Adipose tissue (tissue), 3 donors: ENCODE measurements around the gene CASP2. TPM values are rescaled to one million over a fixed set of nuclear protein-coding genes. Genes with fewer than 3 reads are reported as not detected.
"Not testable (repeated sequence)": the region's sequence is repeated elsewhere in the genome, so short reads cannot be mapped to it uniquely, and the experiment has no call there.

Experiments used
- H3K27ac ChIP-seq: one replicate; pipeline ENCODE4 v1.5.1; 2013; ENCODE audit warnings: low read depth, low read length
- WGBS, 3 donors: extraction: QIAGEN DNeasy Blood & Tissue Kit; methylation state at CpG; one replicate each; pipeline ENCODE4 v1.1.7; 2013; 5-methylcytosine and 5-hydroxymethylcytosine counted together
- polyA plus RNA-seq, 3 donors: library from polyadenylated mRNA; stranded (reverse); fragments of 200-250 nt; gene quantifications; one replicate each; pipeline ENCODE4 v1.2.3, GENCODE V29; 2013
- donor health status: healthy with polysubstance abuse.
- donor health status: Bipolar disorder and iron deficiency.
- donor health status: healthy.

The CASP2 gene
- polyA plus RNA-seq, 3 donors = 4.2 to 6.1 (median 5.4) TPM

DNA sequence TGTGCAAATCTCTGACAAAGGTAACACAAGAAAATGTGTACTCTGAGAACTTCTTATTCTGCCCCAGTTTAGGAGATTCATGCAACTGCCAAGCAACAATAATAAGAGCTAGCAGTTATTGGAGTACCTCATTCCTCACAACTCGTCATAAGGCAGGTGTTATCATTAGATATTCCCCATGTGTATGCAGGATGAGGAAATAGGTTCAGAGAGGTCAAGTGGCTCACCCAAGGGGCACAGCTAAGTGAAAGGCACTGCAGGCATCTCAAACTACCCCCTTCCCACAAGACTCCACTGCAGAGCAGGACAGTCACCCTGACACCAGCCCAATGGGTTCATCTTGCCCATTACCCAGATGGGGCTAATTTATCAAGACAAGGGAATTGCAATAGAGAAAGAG lies 26.2 kb upstream of the CASP2 start:
- H3K27ac ChIP-seq = no peak overlapping the region
- 88 to 96% (median 94%) methylated on average over 1 of the region's 1 CpG for WGBS, 3 donors

DNA sequence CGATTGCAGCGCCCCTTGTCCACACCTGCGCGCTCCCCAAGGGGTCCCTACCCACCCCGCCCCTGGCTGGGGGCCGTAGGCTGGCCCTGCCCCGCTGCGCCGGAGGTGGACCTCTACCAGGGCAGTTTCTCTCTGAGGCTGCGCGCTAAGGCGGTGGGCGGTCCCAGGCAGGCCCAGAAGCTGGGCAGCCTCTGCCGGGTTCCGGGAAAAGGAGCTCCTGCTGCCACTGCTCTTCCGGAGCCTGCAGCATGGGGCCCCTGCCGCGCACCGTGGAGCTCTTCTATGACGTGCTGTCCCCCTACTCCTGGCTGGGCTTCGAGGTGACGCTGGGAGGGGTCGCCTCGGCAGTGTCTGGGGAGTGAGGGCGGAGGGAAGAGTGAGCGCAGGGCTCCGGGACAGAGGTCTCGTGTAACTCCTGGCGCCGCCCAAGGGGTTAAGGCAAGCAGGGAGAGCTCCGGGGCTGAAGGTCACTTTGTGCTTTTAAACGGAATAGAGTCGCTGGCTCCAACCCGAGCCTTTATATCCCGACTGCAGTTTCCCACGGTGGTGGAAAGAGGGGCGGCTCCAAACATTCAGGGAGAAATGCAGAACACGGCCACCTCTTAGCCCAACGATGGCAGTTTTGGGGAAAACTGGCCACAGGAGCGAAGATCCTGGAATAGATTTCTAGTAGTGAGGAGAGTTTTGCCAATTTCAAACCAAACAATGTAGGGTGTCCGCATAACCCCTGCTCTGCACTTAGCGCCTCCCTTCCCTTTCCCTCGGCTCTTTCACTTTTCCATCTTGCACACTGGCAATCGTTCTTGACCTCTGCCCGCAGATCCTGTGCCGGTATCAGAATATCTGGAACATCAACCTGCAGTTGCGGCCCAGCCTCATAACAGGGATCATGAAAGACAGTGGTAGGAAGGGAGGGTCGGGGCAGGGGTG lies 24.6 kb upstream of the CASP2 start, which contains the start of gene GSTK1:
Gene GSTK1, plus strand, starts transcription at position 176 of the 930 bp plus-strand sequence. Its CDS starts 73 bp downstream, at position 249.
- 1% methylated on average over 40 to 48 of the region's 48 CpGs for WGBS, 3 donors
- H3K27ac ChIP-seq = peak within 1 kb of the TSS; percentile 74

DNA sequence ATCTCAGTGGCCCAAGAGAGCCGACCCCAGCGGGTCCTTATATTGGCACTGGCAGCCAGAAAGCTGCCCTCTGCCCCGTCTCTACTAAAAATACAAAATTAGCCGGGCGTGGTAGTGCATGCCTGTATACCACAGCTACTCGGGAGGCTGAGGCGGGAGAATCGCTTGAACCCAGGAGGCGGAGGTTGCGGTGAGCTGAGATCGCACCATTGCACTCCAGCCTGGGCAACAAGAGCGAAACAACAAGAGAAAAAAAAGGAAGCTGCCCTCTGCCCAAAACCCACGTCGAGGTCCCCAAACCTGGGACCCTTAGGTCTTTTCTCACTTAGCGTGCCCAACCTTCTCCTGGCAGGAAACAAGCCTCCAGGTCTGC lies 24.0 kb upstream of the CASP2 start:
- not testable (repeated sequence) for H3K27ac ChIP-seq
- WGBS, 3 donors = 48 to 53% (median 52%) methylated on average over 15 of the region's 15 CpGs

DNA sequence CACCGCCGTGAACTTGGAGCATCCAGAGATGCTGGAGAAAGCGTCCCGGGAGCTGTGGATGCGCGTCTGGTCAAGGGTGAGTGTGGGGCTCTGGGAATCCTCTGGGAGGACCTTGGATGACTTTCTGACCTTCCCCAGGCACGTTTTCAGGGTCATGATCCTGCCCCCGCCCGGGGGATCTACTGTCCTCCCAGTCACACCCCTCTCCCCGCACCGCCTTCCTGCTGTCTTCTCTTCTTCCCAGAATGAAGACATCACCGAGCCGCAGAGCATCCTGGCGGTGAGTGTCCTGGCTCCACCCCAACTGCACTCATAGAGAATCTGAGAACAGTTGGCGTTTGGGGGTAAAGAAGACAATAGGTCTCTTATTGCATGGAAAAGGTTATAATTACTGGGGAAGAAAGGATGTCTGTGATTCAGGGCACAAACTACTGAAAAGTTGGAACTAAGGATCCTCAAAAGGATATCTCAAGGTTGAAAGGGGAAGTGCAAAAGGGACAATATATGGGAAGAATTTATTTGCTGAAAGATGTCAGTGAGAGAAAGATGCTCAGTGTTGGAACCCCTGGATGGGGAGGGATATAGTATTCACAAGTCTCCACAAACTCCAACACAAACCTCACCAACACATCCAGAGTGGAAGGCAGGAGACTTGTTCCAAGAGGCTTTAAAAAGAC lies 23.0 kb upstream of the CASP2 start:
- WGBS, 3 donors = 63 to 81% (median 66%) methylated on average over 15 of the region's 15 CpGs
- no peak overlapping the region for H3K27ac ChIP-seq

DNA sequence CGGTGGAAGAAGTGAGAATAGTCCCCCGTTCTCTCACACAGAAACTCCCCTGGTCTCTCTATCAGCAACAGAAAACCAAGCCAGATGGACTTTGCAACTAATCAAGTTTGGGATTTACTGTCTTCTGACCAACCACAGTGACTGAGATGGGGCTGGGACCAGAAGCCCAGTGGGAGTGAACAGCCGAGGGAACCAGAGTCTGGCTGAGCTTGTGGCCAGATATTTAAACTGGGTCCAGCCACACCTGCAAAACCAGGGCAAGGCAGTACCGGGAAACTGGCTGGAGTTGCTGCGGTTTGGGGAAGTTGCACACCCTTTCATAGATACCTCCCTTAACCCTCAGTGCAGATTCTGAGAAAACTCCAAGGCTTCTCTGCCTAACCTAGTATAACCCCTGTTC lies 18.9 kb upstream of the CASP2 start:
- 60 to 81% (median 65%) methylated on average over 5 of the region's 5 CpGs for WGBS, 3 donors
- H3K27ac ChIP-seq = no peak overlapping the region

DNA sequence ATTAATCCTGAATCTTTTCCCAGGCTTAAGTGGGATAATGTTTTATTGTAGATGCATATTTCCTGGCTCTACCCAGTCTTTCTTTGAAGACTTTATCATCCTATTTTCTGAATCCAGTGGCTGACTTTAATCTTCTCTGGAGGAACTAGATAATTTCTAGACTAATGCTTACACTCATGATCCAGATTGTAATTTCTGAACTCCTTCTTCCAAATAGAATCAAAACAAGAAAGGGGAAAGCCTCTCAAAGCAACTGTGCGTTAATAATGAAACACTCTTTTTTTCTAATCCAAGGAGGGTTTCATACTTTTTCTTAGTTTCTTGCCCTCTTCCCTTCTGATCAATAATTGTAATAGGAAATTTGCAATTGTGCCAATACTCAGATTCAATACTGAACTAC lies 16.9 kb upstream of the CASP2 start:
- no peak overlapping the region for H3K27ac ChIP-seq
- WGBS, 3 donors = 89 to 96% (median 94%) methylated on average over 1 of the region's 1 CpG

DNA sequence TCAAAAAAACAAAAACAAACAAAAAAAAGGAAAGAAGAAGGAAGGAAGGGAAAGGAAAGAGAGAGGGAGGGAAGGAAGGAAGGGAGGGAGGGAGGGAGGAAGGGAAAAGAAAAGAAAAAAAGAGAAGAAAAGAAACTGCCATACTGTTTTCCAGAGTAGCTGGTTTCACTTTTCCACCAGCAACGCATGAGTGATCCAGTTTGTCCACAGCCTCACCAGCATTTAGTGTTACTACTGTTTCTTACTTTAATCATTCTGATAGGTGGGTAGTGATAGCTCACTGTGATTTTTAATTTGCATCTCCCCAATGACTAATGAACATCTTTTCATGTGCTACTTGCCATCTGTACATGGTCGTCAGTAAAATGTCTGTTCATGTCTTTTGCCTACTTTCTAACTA lies 15.3 kb upstream of the CASP2 start:
- H3K27ac ChIP-seq = no peak overlapping the region
- WGBS, 3 donors = 92 to 96% (median 94%) methylated on average over 2 of the region's 2 CpGs

DNA sequence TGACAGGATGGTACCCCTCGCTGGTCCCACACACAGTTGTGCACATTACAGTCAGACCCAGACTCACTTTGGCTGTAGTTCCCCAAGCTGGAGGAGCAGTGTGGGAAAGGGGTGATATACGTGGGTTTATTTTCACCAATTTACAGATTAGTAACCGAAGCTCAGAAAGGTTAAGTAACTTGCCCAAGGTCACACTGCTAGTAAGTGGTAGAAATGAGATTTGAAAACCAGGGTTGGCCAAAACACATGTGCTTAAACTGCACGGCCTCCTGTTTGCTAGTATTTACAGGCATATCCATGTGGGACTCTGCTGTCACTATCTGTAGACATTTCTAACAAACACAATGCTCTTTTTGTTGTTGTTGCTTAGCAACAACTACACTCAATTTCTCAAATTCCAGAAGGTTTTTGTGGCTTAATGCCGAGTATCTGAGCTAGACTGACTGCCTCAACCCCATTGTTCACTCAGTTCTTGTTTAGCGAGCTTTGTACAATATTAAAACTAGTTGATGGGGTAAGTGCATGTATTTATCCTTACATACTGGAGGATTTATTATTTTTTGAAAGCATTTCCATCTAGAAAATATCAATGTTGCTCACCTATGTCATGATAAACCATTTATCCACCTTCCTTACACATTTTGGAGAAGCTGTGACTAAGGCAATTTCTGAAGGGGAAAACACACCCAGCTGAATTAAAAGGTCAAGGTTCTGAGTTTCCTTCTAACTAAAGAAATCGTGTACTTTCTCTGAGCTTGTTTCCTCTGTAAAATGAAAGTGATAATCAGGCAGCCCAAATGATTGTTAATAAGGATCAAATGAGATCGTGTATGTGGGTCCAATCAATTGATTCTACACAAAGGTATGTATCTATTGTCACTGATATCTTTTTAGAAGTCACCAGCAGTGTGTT lies 8.7 kb upstream of the CASP2 start:
- no peak overlapping the region for H3K27ac ChIP-seq
- 27 to 51% (median 41%) methylated on average over 8 of the region's 8 CpGs for WGBS, 3 donors

DNA sequence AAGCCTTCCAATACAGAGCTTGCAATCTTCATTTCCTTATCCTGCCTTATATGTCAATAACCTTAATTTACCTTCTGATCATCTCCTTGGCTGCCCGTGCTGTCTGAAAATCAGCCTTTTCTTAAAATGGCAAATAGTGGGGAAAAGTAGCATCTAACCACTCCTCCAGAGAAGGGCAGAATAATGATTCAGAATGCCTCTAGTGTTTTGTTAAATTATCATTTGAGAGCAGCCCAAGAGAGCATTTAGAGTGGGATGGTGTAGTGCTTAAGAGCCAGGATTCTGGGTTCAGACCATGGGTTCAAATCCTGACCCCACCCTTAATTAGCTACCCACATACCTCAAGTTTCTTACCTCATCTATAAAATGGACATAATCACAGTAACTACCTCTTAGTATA lies 8.0 kb upstream of the CASP2 start:
- 40 to 65% (median 52%) methylated on average over 1 of the region's 1 CpG for WGBS, 3 donors
- H3K27ac ChIP-seq = no peak overlapping the region

DNA sequence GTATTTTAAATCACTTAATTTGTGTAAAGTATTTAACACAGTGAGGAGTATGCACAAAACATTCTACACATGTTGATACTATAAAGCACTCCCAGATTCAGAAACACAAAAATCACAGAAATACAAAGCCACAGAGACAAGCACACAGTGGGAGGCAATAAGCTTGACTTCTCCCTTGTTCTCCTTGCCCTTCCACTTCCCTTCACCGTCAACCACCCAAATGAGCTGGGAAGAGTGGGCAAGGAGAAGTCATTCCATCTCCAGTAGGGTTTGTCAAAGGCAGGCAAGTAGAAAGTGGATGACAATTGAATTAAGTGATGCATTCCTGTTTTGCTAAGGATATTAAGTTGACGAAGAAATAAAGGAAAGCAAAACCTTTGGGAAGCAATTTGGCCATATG lies 7.6 kb upstream of the CASP2 start:
- H3K27ac ChIP-seq = no peak overlapping the region
- 83 to 86% (median 83%) methylated on average over 2 of the region's 2 CpGs for WGBS, 3 donors

DNA sequence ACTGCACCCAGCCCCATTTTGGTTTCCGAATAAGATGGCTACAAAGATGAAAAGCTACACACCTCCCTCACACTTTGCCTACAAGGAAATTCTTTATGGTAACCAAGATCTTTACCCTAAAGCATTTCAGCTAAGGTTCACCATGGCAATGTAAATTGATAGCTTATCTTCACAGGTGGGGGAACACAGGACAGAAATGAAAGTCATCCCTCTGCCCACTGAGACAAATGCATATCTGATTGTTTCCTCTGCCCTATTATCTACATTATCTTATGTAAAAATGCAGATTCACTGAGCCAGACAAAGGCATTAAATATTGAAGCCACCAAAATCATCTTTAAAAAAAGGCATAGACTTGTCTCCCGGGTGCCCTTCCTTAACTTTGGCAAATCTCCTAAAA lies 6.6 kb upstream of the CASP2 start:
- WGBS, 3 donors = 87 to 92% (median 89%) methylated on average over 2 of the region's 2 CpGs
- H3K27ac ChIP-seq = no peak overlapping the region

DNA sequence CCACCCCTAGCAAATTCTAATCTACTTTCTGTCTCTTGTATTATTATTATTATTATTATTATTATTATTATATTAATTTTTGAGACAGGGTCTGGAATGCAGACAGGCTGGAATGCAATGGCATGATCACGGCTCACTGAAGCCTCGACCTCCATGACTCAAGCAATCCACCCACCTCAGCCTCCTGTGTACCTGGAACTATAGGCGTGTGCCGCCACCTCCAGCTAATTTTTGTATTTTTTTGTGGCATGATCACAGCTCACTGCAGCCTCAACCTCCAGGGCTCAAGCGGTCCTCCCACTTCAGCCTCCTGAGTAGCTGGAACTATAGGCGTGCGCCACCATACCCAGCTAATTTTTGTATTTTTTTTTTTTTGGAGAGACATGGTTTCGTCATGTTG lies 6.0 kb upstream of the CASP2 start:
- no peak overlapping the region for H3K27ac ChIP-seq
- WGBS, 3 donors = 92 to 97% (median 97%) methylated on average over 8 of the region's 8 CpGs

DNA sequence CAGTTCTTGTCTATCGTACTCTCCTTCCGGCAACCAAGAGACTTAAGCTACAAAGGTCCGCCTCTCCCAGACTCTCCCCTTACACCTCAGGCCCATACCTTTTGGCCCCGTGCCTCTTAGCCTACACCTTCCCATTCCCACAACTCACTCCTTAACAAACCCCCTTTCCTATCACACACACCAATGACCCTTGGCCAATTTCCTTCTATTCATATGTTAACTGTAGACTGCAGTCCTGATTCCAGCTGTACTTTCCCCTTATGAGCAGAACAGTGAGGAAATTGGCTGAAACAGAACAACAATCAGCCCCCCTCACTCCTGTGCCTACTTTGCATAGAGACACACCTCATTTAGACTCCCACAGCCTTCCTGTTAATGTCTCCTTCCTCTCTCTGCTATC lies 4.8 kb upstream of the CASP2 start:
- WGBS, 3 donors = 71 to 80% (median 74%) methylated on average over 4 of the region's 4 CpGs
- H3K27ac ChIP-seq = no peak overlapping the region

DNA sequence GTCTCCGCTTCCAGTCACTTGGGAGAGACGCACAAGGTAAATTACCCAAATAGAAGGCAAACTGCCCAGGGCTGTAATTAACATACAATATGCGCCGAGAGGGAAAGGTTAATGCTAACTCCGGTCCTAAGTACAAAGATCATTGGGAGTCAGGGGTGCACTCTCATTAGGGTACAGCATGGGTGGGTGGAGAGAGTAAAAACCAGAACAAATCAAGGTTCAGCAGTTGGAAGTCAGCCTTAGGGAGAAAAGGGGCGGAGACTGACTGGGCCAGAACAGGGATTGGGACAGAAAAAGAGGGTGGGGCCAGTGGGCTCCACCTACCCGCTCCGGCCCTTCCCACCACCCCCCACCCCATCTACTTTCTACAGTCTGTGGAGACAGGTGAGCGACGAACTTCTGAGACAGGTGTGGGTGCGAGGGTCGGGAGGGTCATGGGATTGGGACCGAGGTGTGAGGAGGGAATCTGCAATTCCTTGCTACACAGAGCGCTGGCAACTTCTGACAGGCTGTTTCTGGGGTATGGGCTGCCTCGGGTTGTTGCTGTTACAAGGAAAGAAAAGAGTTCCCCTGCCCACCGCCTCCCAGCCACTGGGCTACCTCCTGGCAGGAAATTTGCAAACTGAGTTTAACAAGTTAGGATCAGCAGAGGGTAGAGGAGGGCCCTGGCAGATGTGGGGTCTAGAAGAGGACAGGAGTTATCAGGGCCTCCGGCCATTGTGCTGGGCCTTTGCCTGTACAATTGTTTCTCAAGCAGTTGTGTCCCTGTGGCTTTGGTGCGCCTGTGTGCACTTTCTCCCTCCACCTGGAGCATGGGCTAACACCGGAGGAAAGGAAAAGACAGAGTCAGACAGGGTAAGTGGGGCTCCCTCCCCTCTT lies 3.3 kb upstream of the CASP2 start, which contains the start of gene TMEM139:
Gene TMEM139, plus strand, starts transcription at position 368 of the 879 bp plus-strand sequence. CDS start 1,000 bp downstream, outside the sequence.
- WGBS, 3 donors = 39 to 83% (median 79%) methylated on average over 19 of the region's 19 CpGs
- no peak within 1 kb of the TSS for H3K27ac ChIP-seq

DNA sequence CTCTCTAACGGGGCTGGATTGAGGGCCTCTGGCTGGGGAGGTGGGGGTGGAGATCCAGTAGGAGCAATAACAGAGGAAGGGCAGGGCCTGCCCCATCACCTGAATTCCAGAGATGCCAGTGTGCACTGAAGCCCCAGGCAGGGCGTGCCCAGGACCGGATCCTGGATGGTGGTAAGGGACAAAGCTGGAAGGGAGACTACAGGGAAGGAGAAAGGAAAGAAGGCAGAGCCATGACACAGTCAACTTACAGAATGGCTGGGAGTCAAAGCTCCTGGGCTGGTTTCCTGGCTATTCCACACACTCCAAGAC lies 2.7 kb upstream of the CASP2 start:
- 52 to 77% (median 59%) methylated on average over 3 of the region's 3 CpGs for WGBS, 3 donors
- H3K27ac ChIP-seq = no peak overlapping the region

DNA sequence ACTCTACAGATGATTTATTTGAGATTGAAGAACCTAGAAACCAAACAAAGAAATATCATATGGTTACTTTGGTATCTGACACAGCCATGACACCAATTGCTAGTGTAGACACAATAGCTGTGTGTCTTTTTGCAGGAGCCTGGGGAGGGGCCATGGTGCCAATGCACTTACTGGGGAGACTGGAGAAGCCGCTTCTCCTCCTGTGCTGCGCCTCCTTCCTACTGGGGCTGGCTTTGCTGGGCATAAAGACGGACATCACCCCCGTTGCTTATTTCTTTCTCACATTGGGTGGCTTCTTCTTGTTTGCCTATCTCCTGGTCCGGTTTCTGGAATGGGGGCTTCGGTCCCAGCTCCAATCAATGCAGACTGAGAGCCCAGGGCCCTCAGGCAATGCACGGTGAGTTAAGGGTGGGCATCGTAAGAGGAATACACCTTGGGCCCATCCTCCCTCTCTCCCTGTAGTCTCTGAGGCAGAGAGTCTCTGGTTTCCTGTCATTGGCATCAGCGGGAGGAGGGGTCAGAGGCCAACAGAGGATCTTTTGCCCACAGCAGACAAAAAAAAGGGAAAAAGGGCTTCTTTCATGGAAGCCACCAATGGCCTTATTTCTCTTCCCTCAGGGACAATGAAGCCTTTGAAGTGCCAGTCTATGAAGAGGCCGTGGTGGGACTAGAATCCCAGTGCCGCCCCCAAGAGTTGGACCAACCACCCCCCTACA lies 2.2 kb upstream of the CASP2 start:
- WGBS, 3 donors = 95 to 98% (median 98%) methylated on average over 11 of the region's 11 CpGs

DNA sequence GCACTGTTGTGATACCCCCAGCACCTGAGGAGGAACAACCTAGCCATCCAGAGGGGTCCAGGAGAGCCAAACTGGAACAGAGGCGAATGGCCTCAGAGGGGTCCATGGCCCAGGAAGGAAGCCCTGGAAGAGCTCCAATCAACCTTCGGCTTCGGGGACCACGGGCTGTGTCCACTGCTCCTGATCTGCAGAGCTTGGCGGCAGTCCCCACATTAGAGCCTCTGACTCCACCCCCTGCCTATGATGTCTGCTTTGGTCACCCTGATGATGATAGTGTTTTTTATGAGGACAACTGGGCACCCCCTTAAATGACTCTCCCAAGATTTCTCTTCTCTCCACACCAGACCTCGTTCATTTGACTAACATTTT lies 1.6 kb upstream of the CASP2 start:
- no peak overlapping the region for H3K27ac ChIP-seq
- 84 to 96% (median 91%) methylated on average over 6 of the region's 6 CpGs for WGBS, 3 donors

More for the DNA sequence above, 2.2 kb upstream of the CASP2 start:
- H3K27ac ChIP-seq = no peak overlapping the region
